Kidney glomerular epithelial cell (primary cell): Measurements from ENCODE around the gene GLUL.
"Not testable (repeated sequence)": the region's sequence is repeated elsewhere in the genome, so short reads cannot be mapped to it uniquely, and the experiment has no call there.

ENCODE experiments used
- DNase-seq: peaks from one replicate; lab custom pipeline; 2025; lab: John Stamatoyannopoulos, UW

Gene GLUL

DNA sequence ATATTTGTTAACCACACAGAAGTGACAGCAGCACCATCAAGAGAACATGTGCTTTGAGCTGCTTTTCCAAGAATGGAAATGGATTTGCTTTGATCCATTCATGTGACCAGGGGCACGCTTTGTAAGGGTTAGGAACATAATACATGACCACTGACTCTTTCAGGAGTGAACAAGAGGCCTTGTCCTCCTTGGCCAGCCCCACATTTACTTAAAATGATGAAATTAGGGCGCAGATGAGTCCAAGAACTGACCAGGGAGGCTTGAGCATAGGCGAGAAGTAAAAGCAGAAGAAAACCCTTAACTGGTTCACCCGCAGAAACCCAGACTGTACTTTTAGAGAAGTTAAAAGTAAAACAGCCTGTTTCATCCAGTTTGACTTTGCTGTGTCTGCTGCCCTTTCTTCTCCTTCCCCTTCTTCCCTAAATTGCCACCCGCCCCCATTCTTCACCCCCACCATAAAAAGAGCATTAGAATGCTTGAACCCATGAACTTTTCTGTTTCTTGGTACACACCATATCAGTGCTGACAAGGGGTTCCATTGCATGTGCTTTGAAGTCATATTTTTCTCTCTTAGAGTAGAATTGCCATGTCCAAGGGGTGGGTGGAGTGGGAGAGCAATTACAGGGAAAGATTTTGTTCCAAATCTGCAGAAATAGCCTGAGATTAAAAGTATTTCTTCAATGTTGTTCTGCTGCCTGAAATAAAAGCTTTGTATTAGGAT lies 2.6 kb upstream of the GLUL start:
- no peak for DNase-seq

DNA sequence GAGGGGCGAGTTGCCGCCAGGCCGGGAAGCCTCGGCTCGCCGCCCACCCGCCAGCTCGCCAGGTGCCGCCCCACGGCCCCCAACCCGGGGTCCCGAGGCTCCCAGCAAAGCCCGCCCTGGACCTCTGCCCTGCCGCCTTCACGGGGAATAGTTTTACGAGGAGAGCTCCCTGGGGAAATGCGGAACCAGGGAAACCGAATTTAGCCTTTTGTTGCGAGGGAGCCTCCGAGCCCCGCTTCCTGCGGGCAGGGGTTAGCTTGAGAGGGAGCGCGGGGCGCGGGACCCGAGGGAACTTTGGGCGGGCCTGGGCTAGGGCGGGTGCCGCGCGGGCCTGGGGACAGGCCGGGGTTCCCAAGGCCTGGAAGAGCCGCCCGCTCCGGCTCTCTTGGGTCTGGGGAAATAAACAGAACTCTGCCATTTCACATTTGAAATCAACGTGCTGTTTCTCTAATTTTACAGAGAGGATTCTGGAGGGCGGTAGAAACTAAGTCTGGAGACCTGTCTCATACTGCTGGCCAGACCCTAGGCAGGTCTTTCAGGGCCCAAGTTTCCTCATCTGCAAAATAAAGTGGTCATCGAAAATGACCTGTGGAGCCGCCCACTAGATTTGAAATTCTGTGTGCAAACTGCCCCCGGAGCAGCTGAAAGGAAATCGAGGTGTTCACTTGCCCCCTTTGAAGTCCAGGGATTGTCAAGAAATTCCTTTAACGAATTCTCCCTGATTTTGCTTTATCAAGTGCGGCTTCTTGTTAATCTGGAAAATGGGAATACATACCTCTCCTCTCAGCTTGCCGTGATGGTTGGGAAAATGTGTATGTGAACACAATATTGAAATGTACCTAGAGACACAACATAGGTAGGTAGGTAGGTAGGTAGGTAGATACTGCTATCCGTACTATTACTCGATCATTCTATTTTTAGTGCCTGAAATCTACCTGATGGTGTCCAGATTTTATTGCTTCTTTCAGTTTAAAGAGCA lies 749 bp upstream of the GLUL start:
- DNase-seq, result peak; percentile 45

DNA sequence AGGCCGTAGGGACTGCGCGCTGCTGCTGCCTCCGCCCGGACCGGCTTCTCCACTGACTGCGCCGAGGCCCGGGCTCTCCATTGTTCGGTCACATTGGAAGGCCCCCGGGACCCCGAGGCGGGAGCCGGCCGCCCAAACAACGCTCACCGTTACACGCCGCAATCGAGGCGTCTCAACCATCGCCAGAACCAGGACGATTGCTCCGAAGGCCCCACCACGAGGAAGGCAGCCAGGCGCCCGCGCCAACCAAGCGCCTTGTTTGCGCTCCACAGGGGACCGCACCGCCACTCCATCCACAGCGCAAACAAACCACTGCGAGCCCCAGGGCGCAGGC lies 595 bp downstream of the GLUL start:
- DNase-seq, result no peak

DNA sequence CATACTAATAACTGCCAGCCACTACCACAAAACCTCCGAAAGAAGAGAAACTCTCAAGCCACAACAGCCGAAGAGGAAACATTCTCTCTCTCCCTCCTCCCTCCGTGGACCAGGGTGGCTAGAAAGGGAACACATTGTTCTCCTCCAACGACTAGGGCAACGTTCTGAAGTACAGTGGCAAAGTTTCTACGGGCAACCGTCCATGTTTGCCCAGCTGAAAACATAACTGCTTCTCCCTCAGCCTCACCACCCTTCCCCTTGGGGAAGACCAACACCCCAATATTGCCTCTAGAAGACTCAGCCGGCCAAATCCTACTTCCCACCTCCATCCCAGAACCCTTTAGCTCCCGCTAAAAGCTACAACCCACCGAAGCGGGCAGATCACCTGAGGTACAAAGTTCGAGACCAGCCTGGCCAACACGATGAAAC lies 2.0 kb downstream of the GLUL start:
- no peak for DNase-seq

DNA sequence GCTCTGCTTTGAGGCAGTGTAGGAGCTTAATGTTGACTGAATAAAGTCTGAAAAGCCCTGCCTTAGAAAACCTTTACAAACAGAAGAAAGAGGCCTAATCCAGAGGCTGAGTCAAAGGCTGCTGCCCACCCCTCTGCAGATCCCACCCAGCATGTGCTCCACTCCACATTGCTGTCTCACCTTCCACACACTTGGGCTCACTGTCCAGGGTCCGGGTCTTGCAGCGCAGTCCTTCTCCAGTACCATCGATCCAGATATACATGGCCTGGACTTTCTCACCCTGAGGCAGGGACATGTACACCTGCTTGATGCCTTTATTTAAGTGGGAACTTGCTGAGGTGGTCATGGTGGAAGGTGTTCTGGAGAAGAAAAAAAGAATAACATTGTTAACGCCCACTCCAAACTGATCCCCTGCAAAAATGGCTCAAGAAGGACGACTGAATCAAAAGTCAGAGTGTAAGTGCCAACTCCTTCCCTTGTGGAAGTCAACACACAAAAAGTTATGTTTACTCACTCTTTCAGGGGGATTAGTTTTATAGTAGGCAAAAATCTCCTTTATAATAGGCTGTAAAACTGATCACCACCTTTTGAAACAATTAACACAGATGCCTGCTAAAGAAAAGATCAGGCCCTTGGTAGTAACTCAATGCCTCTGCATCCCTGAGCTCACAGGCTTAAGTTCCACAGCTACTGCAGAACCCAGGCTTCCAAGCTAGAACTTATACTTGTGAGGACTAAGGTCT lies 3.0 kb downstream of the GLUL start:
- no peak for DNase-seq

DNA sequence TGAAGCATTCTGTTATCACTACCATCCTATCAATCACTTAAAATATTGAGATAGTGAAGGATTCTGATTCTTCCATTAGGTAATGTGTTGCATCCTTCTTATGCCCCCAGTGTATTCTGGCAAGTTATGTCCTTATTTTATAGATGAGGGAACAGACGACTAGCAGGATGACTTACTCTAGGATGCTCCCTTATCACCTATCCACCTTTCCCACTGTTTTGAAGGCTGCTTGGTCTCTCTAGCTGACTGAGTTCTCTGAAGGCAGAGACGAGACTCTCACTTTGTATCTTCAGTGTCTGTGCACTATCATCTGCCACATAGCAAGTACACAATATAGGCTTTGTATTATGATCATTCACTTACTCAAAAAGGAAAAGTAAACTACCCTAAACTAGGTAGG lies 4.0 kb downstream of the GLUL start:
- no peak for DNase-seq

DNA sequence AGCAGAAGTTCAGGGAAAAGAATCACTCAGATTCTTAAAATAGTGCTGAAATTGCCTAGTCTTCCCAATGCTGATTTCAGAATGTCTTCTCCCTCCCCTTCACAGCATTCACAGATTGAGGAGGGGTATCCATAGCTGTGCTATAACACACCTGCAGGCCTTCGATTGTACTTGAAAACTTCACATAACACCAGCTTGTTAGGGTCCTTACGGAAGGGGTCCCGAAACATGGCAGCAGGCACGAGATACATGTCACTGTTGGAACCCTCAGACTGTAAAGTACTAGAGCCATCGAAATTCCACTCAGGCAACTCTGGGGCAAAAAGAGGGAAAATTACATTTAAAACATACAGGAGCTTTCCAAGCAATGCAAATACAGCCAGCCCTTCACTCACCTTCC lies 4.6 kb downstream of the GLUL start:
- DNase-seq, result no peak

DNA sequence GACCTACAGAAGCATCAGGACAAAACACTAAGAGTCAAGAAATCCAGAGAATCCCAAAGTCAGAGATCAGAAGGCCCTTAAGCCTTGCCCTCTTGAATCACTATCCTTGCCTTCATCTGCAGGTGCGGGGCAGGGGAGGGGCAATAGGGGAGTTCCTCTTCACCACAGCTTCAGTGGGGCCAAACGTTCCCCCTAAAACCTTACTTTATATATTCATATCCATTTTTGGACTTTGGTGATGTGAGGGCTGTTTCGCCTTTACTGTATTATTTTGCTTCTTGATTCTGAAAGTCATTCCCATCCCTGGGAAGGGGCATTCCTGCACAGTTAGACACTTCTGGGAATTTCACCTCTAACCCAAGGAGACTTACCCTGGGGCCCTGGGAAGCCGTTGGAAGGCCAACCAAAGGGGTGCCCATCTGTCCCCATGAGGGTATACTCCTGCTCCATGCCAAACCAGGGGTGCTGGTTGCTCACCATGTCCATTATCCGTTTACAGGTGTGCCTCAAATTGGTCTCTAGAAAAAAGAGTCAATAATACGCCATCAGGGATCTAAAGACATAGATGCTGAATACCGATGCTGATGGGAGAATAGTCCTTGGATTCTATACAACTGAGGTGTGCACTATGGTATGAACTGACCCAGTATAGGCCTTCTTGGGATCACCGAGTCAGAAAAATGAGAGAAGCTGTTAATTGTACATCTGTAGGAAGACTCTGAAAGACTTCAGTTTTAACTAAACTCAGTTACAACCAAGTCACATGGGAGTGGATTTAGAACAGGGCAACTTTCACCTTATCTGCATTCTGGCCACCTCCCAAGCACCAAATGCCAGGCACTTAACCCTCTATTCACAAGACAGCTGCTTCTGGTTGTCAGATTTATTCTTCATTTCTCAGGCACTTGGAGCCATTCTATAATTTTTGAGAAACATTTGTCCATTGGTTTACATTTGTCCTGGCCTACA lies 5.4 kb downstream of the GLUL start:
- DNase-seq, result no peak

DNA sequence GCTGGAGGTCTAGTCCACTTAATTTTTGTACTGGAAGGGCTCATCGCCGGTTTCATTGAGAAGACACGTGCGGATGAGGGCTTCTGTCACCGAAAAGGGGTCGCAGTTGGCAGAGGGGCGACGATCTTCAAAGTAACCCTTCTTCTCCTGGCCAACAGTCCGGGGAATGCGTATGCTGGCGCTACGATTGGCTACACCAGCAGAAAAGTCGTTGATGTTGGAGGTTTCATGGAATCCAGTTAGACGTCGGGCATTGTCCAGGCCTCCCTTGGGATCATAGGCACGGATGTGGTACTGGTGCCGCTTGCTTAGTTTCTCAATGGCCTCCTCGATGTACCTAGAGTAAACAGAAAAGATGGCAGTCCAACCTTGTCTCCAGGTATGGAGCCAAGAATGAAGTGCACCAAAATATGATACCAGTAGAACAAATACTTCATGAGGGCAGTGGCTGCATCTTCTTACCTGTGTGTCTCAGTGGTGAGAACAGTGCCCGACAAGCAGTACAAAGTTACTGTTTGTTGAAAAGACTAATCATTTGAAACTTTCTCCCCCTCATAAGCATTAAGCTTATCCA lies 7.1 kb downstream of the GLUL start:
- no peak for DNase-seq

DNA sequence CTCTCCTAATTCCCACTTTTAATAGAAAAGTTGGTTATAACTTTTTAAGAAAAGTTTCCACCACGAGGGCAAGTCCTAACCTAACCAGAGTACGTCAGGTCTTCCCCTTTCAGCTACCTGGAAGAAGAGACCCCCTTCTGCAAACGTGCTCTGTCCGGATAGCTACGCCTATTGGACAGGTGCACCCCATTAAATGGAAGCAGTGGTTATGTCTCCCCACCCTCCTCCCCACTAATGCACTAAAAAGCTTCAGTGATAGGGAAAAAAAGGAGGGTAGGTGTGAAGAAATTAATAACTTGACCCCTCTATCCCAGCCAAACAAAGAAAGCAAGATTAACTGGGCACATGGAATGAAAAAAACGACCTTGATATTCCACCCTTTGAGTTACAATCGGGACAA lies 7.7 kb downstream of the GLUL start:
- no peak for DNase-seq

DNA sequence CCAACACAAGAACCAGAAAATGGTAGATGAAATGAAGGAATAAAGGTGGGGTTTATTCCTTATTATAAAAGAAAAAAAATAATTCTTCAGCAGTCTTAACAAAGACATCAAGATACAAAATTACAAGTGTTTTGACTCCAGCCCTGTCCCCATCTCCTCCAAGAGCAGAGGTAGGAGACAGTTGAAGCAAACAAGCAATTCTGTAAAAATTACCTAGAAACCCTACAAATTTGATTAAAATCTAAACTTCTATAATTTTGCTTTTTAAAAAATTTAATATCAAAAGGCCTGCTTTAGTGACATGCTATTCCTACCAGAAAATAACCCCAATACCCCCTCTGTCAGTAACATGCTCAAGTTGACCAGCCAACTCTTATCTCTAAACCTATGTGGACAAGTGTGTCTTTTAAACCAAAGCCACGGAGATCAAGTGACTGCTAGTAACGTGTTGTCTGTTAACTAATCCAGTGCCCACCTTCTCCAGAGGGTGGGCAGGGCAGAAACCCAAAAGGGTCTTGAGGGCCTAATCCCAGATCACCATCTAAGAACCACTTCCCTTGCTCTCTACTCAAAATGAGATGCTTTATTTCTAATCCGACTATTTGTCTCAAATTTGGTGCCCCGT lies 8.4 kb downstream of the GLUL start:
- no peak for DNase-seq

DNA sequence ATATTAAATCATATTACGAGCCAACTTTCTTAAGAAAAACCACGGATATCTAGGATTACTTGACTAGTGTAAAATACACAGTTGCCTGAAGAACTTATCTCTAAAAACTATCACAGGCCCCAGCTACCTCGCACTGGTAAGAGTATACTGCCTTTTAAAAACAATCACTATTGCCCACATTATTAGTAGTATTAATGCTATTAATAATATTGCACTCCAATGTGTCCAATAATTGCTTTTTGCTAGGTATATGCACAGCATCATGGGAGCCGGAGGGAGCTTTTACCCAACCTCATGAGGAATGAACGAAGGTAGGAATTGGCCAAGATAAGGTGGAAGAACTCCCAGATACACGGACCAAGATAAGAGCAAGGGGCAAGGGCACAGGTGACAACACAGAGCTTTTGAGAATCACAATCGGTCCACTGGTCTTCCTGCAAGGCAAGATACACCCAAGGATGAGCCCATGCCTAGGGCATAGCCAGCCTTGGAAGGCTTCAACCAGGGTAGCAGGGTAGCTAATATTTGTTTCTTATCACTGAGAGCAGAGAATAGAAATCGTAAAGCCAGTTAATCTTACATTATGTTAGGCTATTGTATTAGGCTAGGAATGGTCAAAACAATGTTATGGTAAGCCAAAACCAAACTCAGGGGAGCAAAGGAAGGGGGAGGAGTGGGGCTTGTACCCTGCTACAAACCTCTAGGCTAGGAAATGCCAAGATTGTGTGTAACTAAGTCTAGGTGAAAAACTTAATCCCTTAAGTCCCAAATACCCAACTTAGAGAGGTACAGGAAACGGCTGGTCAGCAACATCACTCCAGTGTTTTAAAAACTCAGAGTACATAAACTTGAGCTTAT lies 9.4 kb downstream of the GLUL start:
- no peak for DNase-seq

DNA sequence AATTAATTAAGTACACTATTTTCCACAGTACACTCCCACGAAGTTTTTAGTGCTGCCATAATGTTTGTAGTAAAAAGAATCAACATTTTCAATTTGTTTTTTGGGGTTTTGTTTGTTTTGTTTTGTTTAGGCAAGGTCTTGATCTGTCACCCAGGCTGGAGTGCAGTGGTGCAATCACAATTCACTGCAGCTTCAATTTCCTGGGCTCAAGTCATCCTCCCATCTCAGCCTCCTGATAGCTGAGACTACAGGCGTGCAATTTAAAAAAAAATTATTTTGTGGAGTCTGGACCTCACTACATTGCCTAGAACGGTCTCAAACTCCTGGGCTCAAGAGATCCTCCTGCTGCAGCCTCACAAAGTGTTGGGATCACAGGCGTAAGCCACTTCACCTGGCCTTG lies 11.4 kb downstream of the GLUL start:
- DNase-seq, result no peak

DNA sequence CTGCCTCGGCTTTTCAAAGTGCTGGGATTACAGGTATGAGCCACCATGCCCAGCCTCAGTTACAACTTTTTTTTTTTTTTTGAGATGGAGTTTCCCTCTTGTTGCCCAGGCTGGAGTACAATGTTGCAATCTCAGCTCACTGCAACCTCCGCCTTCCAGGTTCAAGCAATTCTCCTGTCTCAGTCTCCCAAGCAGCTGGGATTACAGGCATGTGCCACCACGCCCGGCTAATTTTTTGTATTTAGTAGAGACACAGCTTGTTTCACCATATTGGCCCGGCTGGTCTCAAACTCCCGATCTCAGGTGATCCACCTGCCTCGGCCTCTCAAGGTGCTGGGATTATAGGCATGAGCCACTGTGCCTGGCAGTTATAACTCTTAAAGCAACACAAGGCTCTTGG lies 11.8 kb downstream of the GLUL start:
- not testable (repeated sequence) for DNase-seq

DNA sequence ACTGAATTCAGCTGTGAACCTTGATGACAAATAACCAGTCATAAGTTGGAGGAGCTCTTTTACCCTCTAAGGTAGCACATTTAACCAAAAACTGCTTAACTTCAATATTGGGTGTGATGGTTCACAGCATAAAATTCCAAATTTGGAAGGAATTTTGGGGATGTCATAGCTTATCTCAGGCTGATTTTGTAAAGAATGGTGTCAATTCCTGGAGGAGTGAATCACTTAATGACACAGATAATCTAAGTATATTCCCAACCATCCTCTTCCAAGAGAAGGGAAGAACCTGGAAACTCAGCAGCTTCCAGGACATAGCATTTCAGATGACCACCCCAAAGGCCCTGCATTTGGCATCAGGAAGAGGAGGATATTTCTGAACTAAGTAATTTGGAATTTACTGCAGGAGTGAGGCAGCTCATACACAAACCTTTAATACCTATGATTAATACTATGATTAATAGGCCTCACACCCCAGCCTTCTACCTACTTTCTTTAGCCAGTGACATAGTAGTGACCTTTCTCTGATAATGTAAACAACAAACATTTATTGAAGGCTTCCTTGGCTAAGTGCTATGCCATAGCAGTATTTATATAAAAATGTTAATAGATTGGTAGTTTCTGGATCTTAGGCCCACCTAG lies 14.5 kb downstream of the GLUL start:
- DNase-seq, result no peak

DNA sequence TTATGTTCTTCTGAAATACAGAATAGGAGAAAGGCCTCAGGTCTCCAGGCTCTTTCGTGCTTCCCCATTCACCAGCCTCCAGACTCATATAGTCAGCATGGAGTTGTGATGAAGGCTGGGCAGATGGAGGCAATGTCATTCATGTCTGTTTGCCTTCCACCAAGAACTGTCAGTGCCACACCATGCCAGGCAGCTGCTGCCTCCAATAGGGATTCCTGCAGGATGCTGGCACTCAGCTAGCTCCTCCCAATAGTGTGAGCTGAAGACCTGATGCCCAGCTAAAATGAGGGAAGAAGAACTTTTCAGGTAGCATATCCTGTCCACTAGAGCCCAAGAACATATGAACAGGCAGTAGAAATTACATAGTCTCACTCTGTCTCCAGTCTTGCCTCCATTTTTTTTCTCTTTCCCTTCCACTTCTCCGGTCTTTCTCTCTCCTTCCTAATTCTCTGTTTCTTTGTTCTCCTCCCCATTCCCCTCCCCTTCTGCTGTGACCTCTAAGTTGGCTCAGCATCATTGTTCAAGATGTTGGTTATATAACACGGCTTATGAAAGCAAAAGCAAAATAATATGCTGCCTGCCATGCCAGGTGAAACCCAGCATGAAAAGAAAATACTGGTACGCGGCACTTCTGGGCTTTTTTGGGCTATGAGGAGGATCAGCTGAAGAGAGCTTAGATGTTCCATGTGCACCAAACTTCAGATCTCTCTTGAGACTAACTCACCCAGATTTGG lies 17.3 kb downstream of the GLUL start:
- DNase-seq, result no peak

DNA sequence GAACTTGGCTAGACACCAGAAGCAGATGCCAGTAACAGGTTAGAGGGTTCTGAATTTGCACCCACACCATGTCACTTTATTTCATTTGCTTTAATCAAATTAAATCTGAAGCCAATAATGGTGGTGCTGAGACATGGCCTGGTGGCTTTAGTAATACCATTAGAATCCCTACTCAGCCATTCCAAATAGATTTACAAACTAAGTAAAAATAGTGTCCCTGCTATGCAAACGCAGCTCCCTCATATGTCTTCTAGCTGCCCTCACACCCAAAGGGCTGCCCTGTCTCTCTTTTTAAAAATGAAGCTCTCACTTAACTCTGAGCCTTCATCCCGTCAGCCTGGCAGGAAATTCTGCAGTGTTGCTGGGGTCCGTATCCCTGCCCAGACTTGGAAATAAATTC lies 21.1 kb downstream of the GLUL start:
- no peak for DNase-seq

DNA sequence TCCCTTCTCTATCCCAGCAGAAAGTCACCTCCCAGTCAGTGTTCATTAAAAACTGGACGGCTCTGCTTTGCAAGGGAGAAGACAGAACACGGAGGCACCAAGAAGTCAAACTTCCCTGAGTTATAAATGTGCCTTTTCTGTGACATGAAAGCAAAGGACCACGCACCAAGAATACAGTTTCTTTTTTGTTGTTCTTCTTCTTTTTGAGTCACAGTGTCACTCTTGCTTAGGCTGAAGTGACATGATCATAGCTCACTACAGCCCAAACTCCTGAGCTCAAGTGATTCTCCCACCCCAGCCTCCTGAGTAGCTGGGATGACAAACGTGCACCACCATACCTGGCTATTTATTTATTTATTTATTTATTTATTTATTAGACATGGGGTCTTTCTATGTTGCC lies 22.7 kb downstream of the GLUL start:
- no peak for DNase-seq

DNA sequence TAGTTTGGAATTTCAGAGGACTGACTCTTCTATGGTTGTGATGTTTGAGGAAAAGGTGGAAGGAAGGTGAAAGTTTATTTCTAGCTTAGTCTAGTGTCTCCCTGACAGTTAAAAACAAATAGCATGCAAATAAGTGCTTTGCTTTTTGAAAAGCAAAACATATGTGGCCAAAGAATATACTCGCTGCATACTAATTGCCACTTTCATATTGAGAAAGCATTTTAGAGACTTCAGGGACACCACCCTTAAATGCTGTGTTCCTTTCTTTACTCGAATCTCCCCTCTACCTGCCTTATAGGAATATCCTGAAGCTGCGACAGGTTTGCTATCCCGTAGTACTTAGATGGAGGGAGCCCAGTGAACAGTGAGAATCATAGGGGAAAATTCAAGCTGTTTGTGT lies 23.2 kb downstream of the GLUL start:
- no peak for DNase-seq
